Brain microvascular endothelial cell (primary cell): ENCODE measurements around the gene IFI35.
"Not testable (repeated sequence)": the region's sequence is repeated elsewhere in the genome, so short reads cannot be mapped to it uniquely, and the experiment has no call there.

Source experiments
- DNase-seq: peaks from one replicate; pipeline ENCODE4 v3.0.0-alpha.2; 2020
- H3K27ac ChIP-seq: fragments of 250-450 bp; sonication (Bioruptor Pico); 2 replicates; pipeline ENCODE4 v1.5.1; 2020; ENCODE audit warnings: mild to moderate bottlenecking, moderate library complexity
- H3K27me3 ChIP-seq: fragments of 250-450 bp; sonication (Bioruptor Pico); replicated peaks from 2 replicates; pipeline ENCODE4 v1.5.1; 2020; ENCODE audit warnings: mild to moderate bottlenecking
- H3K36me3 ChIP-seq: fragments of 250-450 bp; sonication (Bioruptor Pico); replicated peaks from 2 replicates; pipeline ENCODE4 v1.5.1; 2020; ENCODE audit warnings: mild to moderate bottlenecking
- H3K4me3 ChIP-seq: 2 replicates; pipeline ENCODE4 v1.5.1; 2011; ENCODE audit warnings: low read depth, mild to moderate bottlenecking, control low read depth, low read length, moderate library complexity
- in situ Hi-C: cut with HindIII; loops from 2 replicates; pipeline ENCODE4 v1.10.0; 2017; ENCODE audit warnings: low sequenced_read_pairs, low pct_ligation_motif_present
- TF ChIP-seq, protein P1 (sequence below): IDR thresholded peaks from 2 replicates; pipeline ENCODE4 v1.5.1; 2011; ENCODE audit warnings: low read depth, mild to moderate bottlenecking, moderate library complexity, low read length, control low read depth, inconsistent platforms; ENCODE audit errors: missing control alignments

IFI35 gene

DNA sequence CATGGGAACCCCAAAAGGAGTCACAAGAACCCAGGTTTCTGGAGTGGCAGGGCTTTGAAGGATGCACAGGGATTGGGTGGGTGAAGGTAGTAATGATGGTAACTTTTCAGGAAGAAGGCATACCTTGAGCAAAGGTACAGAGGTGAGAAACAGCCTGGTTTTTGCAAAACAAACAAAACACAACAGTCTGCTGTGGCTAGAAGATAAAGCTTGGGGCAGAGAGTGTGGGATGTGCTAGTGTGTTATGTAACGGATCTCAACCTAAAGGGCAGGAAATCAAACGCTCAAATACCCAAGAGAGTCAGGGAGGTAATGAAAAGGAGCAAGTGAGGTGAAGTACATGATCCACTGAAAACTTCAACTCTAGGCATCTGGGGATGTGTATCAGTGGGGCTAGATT lies 31.3 kb upstream of the IFI35 start:
- no peak overlapping the region for H3K4me3 ChIP-seq
- no peaks in the 10 kb centered on the region for H3K36me3 ChIP-seq
- TF ChIP-seq, protein P1, sequence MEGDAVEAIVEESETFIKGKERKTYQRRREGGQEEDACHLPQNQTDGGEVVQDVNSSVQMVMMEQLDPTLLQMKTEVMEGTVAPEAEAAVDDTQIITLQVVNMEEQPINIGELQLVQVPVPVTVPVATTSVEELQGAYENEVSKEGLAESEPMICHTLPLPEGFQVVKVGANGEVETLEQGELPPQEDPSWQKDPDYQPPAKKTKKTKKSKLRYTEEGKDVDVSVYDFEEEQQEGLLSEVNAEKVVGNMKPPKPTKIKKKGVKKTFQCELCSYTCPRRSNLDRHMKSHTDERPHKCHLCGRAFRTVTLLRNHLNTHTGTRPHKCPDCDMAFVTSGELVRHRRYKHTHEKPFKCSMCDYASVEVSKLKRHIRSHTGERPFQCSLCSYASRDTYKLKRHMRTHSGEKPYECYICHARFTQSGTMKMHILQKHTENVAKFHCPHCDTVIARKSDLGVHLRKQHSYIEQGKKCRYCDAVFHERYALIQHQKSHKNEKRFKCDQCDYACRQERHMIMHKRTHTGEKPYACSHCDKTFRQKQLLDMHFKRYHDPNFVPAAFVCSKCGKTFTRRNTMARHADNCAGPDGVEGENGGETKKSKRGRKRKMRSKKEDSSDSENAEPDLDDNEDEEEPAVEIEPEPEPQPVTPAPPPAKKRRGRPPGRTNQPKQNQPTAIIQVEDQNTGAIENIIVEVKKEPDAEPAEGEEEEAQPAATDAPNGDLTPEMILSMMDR = no peak
- in situ Hi-C loops = no loop called here
- no peak for DNase-seq
- H3K27ac ChIP-seq = no peak overlapping the region
- no peaks in the 10 kb centered on the region for H3K27me3 ChIP-seq

DNA sequence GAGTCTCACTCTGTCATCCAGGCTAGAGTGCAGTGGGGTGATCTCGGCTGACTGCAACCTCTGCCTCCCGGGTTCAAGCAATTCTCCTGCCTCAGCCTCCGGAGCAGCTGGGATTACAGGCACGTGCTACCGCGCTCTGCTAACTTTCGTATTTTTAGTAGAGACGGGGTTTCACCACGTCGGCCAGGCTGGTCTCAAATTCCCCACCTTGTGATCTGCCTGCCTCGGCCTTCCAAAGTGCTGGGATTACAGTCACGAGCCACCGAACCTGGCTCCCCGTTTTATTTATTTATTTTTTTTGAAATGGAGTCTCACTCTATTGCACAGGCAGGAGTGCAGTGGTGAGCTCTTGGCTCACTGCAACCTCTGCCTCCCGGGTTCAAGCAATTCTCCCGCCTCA lies 30.9 kb upstream of the IFI35 start:
- DNase-seq, H3K27me3 ChIP-seq, H3K27ac ChIP-seq, in situ Hi-C loops, H3K4me3 ChIP-seq, H3K36me3 ChIP-seq: not testable (repeated sequence)

DNA sequence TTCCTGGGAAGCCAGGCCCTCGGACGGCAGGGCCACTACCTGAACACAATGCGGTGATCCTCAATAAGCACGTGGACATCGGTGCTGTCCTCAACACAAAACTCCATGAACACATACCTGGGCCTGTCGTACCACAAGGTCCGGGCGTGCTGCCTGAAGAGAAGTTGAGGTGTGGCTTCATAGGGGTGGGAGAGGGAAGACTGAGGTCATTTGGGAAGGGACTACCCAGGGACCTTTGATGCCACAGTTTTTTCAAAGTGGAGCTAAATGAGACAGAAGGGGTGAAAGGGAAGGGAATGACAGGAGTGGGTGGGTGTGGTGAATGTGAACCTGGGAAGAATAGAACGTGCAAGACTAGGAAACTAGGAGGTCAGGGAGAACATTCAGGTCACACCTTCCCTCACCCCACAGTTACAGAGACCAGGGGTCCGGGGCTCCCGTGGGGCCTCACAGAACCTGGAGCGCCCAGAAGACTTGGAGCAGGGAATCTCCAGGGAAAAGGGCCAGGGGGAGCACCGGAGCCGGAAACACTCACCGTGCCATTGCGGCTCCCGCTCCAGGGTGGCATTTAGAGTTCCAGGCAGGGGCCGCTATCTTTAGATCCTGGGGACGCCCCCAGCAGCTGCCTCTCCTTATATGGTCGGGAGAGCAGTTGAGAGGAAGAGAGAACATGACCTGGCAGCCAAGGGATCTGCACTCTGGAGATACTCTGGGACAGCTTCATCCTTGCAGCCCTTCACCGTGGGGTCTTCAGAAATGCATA lies 26.9 kb upstream of the IFI35 start, which contains the start of gene PTGES3L:
PTGES3L (minus strand) TSS at position 570 of the 763 bp plus-strand sequence; CDS start at position 543, 27 bp downstream.
- Histone ChIP-seq H3K27ac (peak within 1 kb of the TSS; percentile 55), H3K4me3 (peak within 1 kb of the TSS; percentile 86), H3K27me3 (no peaks in the 10 kb centered on the region), H3K36me3 (no peaks in the 10 kb centered on the region)
- TF ChIP-seq, protein P1 = no peak
- DNase-seq = peak; percentile 33
- in situ Hi-C loops = no loop called here

DNA sequence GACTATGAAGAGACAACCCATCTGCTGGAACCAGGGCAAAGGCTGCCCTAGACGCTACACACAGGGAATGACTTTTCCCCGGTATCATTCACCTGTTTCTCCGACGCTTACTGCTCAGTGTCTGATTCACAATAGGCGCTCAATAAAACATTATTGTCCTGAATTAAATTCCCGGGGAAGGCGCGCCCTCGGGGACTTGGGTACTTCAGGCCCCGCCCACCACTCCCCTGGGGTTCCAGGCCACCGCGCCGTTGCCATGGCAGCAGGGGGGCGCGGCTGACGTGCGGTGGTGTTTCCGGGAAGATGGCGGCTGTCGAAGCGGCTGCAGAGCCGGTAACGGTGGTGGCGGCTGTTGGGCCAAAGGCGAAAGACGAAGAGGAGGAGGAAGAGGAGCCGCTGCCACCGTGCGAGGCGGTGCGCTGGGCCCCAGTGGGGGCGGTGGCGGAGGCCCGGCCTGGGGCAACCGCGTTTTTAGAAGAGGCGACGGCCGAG lies 26.3 kb upstream of the IFI35 start, which contains the start of gene RUNDC1:
RUNDC1 (plus strand) TSS at position 292 of the 492 bp plus-strand sequence; CDS start at position 304, 12 bp downstream.
- H3K27me3 ChIP-seq = no peaks in the 10 kb centered on the region
- H3K36me3 ChIP-seq = no peaks in the 10 kb centered on the region
- peak; percentile 82 for DNase-seq
- in situ Hi-C loops = no loop called here
- TF ChIP-seq, protein P1 = no peak
- H3K4me3 ChIP-seq = peak within 1 kb of the TSS; percentile 86
- peak within 1 kb of the TSS; percentile 55 for H3K27ac ChIP-seq

DNA sequence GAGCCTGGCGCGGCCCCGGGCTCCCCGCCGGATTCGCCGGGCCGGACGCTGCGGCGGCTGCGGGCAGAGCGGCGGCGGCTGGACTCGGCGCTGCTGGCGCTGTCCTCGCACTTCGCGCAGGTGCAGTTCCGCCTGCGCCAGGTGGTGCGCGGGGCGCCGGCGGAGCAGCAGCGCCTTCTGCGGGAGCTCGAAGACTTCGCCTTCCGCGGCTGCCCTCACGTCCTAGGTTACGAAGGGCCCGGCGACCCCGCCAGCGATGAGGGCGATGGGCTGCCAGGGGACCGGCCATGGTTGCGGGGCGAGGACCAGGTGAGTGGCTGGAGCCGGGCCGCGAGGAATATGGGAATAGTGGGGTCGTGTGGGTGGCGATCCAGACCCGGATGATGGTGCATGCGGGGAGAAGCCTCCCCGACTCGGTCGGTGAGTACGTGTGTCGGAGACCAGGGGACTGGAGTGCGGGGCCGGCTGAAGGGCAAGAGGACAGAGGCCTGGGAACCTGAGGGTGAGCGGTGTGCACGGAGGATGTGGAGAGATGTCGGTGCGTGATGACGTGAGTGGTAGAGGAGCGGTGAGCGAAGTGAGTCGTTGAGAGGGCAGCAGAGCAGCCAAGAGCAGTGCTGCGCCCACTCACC lies 25.7 kb upstream of the IFI35 start:
- peak; percentile 54 for DNase-seq
- peak overlapping the region; percentile 86 for H3K4me3 ChIP-seq
- peak overlapping the region; percentile 55 for H3K27ac ChIP-seq
- TF ChIP-seq, protein P1 = no peak
- in situ Hi-C loops = no loop called here
- H3K36me3 ChIP-seq = no peaks in the 10 kb centered on the region
- no peaks in the 10 kb centered on the region for H3K27me3 ChIP-seq

DNA sequence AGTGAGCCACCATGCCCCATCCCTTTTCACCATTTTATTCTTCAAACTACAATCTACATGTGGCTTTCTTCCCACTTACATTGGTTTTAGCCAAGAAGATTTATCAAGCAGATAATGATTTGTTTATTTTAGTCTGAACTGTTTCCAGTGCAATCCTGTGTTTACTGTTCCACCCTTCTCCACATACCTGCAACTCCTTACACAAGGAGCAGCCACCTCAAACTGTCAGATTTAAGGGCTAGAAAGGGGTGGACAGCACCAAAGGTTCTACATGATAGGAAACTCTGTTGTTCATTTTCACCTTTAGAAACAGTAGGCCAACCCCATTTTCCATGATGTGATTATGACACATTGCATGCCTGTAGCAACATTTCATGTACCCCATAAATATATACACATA lies 24.3 kb upstream of the IFI35 start:
- H3K27me3 ChIP-seq = no peaks in the 10 kb centered on the region
- DNase-seq = no peak
- in situ Hi-C loops = no loop called here
- H3K36me3 ChIP-seq = peaks cover 3% of the 10 kb centered on the region
- TF ChIP-seq, protein P1 = no peak
- no peak overlapping the region for H3K4me3 ChIP-seq
- H3K27ac ChIP-seq = no peak overlapping the region
